RWPE1 (cell line): ENCODE results near the gene BUD13.

Experiments used
- CTCF ChIA-PET: fragments of 350-600 bp; sonication (Branson Sonifier 250); formaldehyde crosslinking; extraction: SDS; loops from one replicate; lab custom pipeline; 2021; lab: Yijun Ruan, JAX
- POLR2A ChIA-PET: fragments of 400-600 bp; formaldehyde crosslinking; extraction: SDS; loops from one replicate; lab custom pipeline; 2020; ENCODE audit warnings: antibody characterized with exemption; ENCODE audit not compliant: low non-redundant PET; lab: Yijun Ruan, JAX
- DNase-seq: peaks from one replicate; pipeline ENCODE4 v3.0.0; 2012; ENCODE audit warnings: low spot score
- H3K27ac ChIP-seq: fragments of 450-650 bp; 2 replicates; pipeline ENCODE4 v1.5.1; 2017
- TF ChIP-seq, protein P1 (sequence below): fragments of 450-650 bp; conservative IDR thresholded peaks from 2 replicates; pipeline ENCODE4 v1.5.1; 2017; ENCODE audit warnings: low read depth, mild to moderate bottlenecking

The BUD13 gene

DNA sequence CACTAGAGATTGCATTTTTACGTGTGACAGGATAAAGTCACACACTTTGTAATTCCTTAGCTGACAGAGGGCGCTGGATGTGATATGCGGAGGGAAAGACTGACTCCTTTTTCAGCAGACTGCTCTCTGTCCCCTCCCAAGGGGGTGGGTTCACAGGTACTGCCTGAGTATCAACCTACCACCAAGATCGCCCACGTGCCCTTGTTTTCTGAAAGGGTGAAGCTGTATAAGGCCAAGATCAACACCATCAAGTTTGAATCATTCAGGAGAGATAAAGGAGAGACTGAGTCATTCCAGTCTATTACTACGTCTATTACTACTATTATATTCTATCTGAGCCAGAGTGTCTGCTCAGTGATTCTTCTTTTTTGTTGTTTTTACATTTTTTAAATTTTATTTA is 30.7 kb downstream of the BUD13 start:
- ChIA-PET CTCF (interaction anchor here (1.7 kb wide), 1 partner anchor 9 kb away, joined by 10 read pairs; no protein-coding TSS in a partner anchor), POLR2A (no interaction called here)
- no peak overlapping the region for H3K27ac ChIP-seq
- TF ChIP-seq, protein P1, sequence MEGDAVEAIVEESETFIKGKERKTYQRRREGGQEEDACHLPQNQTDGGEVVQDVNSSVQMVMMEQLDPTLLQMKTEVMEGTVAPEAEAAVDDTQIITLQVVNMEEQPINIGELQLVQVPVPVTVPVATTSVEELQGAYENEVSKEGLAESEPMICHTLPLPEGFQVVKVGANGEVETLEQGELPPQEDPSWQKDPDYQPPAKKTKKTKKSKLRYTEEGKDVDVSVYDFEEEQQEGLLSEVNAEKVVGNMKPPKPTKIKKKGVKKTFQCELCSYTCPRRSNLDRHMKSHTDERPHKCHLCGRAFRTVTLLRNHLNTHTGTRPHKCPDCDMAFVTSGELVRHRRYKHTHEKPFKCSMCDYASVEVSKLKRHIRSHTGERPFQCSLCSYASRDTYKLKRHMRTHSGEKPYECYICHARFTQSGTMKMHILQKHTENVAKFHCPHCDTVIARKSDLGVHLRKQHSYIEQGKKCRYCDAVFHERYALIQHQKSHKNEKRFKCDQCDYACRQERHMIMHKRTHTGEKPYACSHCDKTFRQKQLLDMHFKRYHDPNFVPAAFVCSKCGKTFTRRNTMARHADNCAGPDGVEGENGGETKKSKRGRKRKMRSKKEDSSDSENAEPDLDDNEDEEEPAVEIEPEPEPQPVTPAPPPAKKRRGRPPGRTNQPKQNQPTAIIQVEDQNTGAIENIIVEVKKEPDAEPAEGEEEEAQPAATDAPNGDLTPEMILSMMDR: no peak
- no peak for DNase-seq

DNA sequence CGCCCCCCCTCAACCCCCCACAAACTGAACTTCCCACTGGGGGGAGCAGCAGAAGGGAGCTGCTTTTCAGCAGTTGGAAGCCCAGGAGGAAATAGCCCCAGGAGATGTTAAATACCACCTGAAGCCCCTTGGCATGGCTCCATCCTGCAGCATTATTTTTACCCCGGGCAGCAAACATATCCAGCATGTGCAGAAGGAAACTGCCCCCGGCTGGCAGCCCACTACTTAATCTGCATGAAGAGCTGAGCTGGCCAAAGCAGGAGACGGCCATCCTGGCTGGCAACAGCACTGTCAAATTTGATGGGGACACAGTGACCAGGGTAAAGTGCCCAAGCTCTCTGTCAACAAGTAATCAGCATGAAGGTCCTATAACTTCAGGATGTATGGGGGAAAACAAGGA is 32.0 kb downstream of the BUD13 start:
- CTCF ChIA-PET: interaction anchor here (0.6 to 1.1 kb wide), 2 partner anchors 8 to 11 kb away, joined by 4 to 5 read pairs; no protein-coding TSS in a partner anchor
- H3K27ac ChIP-seq: no peak overlapping the region
- TF ChIP-seq, protein P1: no peak
- POLR2A ChIA-PET: no interaction called here
- DNase-seq: no peak

DNA sequence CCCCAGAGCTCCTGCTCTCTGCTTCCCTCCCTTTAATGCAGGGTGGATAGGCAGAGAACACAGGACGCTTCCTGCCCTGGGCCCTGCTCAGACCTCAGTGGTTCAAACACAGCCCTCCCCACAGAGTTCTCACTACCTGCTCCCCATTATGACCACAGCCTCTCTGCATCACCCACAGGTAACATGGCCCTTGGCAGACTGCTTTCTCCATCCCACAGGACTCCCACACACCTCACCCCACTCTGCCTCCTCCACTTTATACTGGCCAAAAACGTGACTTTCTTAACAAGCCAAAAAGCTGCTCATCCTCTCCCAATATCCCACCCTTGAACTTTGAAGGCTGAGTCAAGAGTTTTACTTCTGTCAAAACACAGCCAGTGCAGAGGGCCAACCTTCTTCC is 33.8 kb downstream of the BUD13 start:
- TF ChIP-seq, protein P1: no peak
- H3K27ac ChIP-seq: no peak overlapping the region
- DNase-seq: no peak
- ChIA-PET CTCF (interaction anchor here (0.6 kb wide), 1 partner anchor 370 kb away, joined by 3 read pairs; no protein-coding TSS in a partner anchor), POLR2A (no interaction called here)

DNA sequence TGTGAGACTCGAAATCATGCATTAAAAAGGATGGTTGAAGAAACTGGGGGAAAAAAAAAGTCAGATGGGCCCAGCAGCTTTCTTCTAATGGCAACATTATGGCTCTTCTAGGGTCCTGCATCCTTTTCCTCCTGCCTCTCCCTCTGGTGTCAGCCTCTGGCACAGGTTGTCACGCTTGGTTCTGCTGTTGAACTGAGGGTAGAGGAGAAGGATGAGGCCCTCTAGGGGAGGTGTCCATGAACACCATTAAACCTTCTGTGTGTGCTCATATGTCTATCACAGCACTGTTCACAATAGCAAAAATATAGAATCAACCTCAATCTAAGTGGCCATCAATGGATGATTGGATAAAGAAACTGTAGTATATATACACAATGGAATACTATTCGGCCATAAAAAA is 36.0 kb downstream of the BUD13 start:
- TF ChIP-seq, protein P1: no peak
- H3K27ac ChIP-seq: no peak overlapping the region
- CTCF ChIA-PET: no interaction called here
- no peak for DNase-seq
- POLR2A ChIA-PET: no interaction called here

DNA sequence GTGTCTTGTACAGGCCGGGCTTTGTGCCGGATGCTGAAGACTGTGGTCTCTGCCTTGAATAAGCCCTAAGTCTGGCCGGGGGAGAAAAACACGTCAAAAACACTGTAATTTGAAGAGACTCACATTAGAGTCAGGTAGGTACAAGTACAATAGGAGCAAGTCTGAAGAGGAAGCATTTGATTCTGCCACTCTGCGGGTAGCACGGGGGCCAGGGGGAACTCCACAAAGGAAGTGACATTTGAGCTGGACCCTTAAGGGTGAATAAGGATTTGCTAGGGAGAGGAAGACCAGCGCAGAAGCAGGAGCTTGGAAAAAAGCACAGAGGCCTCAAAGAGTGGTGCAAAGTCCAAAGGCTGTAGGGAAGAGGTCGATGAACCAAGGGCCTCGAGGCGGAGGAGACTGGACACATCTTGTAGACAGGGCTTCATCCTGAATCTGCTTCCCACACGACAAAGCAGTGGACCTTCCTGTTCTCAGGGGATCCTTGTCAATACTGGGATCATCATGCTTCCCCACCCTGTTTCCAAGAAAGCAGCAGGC is 38.7 kb downstream of the BUD13 start:
- no peak for DNase-seq
- H3K27ac ChIP-seq: no peak overlapping the region
- ChIA-PET CTCF (interaction anchor here (0.5 kb wide), 1 partner anchor 21 kb away, joined by 7 read pairs; no protein-coding TSS in a partner anchor), POLR2A (no interaction called here)
- TF ChIP-seq, protein P1: no peak

DNA sequence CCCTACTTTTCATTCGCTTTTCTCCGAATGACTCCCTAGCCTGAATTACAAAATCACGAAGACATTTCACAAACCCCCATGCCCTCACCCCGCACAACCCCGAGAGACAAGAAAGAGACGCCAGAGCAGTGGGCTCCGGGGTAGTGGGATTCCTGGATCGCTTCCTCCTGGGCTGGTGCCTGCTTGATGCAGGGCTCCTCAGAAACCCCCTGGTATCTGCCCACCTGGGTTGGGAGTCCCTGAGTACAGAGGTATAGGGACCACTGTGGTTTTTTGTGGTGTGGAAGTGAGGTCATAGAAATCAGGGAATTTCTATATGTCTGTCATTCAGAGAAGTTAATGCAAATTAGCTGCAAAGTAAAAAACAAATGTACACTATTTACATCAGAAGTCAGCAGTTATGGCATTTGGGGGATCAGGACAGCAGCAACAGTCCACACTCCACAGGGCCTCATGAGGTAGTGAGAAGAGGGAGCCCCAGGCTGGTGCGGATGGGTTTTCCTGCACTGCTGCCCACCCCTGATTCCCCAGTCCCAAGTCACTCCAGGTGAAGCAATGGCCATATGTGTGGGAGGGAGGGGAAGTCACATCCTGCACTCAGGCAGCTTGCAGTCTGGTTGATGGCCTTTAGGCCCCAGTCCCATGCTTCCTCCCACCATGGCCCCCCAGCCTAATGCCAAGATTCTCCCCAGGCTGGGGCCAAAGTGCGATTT is 39.6 kb downstream of the BUD13 start:
- DNase-seq: no peak
- H3K27ac ChIP-seq: no peak overlapping the region
- TF ChIP-seq, protein P1: peak; percentile 45
- POLR2A ChIA-PET: no interaction called here
- CTCF ChIA-PET: interaction anchor here (0.5 to 3.4 kb wide), 11 partner anchors 8 to 494 kb away, joined by 3 to 21 read pairs (median 5); no protein-coding TSS in a partner anchor
